Heart left ventricle (tissue), 16 donors: Measurements from ENCODE around the gene FAM20C. TPM values are rescaled to one million over a fixed set of nuclear protein-coding genes. Genes with fewer than 3 reads are reported as not detected.

ENCODE experiments used
- ATAC-seq, 4 donors: fragments of 200-7000 bp; cut with Tn5 transposase; one replicate each; pipeline ENCODE4 v1.9.1; 2020 to 2022; ENCODE audit warnings: moderate library complexity in 4 of 4, mild to moderate bottlenecking in 3 of 4, moderate number of reproducible peaks in 1 of 4
- DNase-seq, 5 donors: peaks; one replicate each; pipeline ENCODE4 v3.0.0-alpha.2; 2020
- H3K27ac ChIP-seq, 12 donors: fragments of 200-600 bp; sonication (generic) in 4 of 12; one replicate each; pipeline versions ENCODE4 v1.5.0 to v1.8.0; 2016 to 2022; ENCODE audit warnings: mild to moderate bottlenecking in 2 of 12
- H3K27me3 ChIP-seq, 9 donors: fragments of 200-600 bp; sonication (generic) in 2 of 9; one replicate each; pipeline versions ENCODE4 v1.5.1 to v1.8.0; 2016 to 2022; ENCODE audit warnings: mild to moderate bottlenecking in 3 of 9
- H3K36me3 ChIP-seq, 9 donors: fragments of 200-600 bp; sonication (generic) in 2 of 9; one replicate each; pipeline versions ENCODE4 v1.5.0 to v1.8.0; 2018 to 2022; ENCODE audit warnings: mild to moderate bottlenecking in 2 of 9
- H3K4me1 ChIP-seq, 12 donors: fragments of 200-600 bp; sonication (generic) in 4 of 12; one replicate each; pipeline versions ENCODE4 v1.5.0 to v1.8.0; 2016 to 2022; ENCODE audit warnings: mild to moderate bottlenecking in 3 of 12
- H3K4me3 ChIP-seq, 12 donors: fragments of 200-600 bp; sonication (generic) in 4 of 12; one replicate each; pipeline versions ENCODE4 v1.5.0 to v1.8.0; 2017 to 2022; ENCODE audit warnings: mild to moderate bottlenecking in 9 of 12, moderate library complexity in 4 of 12
- H3K9me3 ChIP-seq, 12 donors: fragments of 200-600 bp; sonication (generic) in 4 of 12; one replicate each; pipeline versions ENCODE4 v1.5.0 to v1.8.0; 2016 to 2022; ENCODE audit warnings: mild to moderate bottlenecking in 1 of 12
- POLR2A ChIP-seq, 2 donors: fragments of 450-650 bp; IDR thresholded peaks; one replicate each; pipeline ENCODE4 v1.6.1; 2017; ENCODE audit warnings: antibody characterized with exemption in 2 of 2, mild to moderate bottlenecking in 2 of 2, moderate library complexity in 2 of 2
- WGBS, 4 donors: extraction: QIAGEN DNeasy Blood & Tissue Kit in 2 of 4; methylation state at CpG; one replicate each; pipeline versions ENCODE4 v1.1.5 to v1.1.7; 2013 to 2018; 5-methylcytosine and 5-hydroxymethylcytosine counted together
- intact Hi-C, 10 donors: fragments of 100-400 bp; cut with DNase I; formaldehyde crosslinking; loops; one replicate each; pipeline versions ENCODE4 v1.11.1 to v1.14.2; 2022
- polyA plus RNA-seq, 2 donors: library from polyadenylated mRNA; stranded (reverse); fragments of 200-250 nt; gene quantifications; one replicate each; pipeline ENCODE4 v1.2.3, GENCODE V29; 2013
- total RNA-seq, 9 donors: library from RNA; depleted of rRNA in 2 of 9; stranded (reverse); fragments of >200 nt in 2 of 9; fragmentation: NEBNext Ultra II Directional in 3 of 9; extraction: Animal tissue kit (Norgen Biotek cat#: 25700) in 3 of 9; gene quantifications; one replicate each; pipeline versions ENCODE4 v1.1.0 to v1.2.4, GENCODE V29; 2016 to 2023
- TF ChIP-seq, protein P1 (sequence below), 12 donors: fragments of 200-600 bp; sonication (generic) in 4 of 12; IDR thresholded peaks; one replicate each; pipeline versions ENCODE4 v1.5.0 to v1.8.0; 2018 to 2022; ENCODE audit warnings: antibody characterized with exemption in 12 of 12, mild to moderate bottlenecking in 5 of 12
- donor health status: ischemic (EF 13 %, LVEDD 7.1; RV severe dilation, severe dysfunction).
- donor health status: healthy with polysubstance abuse.
- donor health status: DM: no; HTN: yes; CAD: no.
- donor health status: DM: no; HTN: no; CAD: no.
- donor health status: ischemic (EF 25% LVEDD 6.9; RV normal size, moderate dysfunction).
- donor health status: ischemic (EF 25% LVEDD 5.7; RV mildly dilated, moderate dysfunction).
- donor health status: healthy.
- donor health status: DM: yes; HTN: yes; CAD: no.
- donor health status: ischemic (EF 35%, LVEDD 5.7; RV mildly dilated, moderate dysfunction).
- donor health status: nonischemic (EF 11% LVEDD 7.7; RV severe dilation, severe dysfunction).
- donor health status: DM: yes; HTN: yes; CAD: no.
- donor health status: PGD.
- donor health status: ischemic (EF 29% LVEDD 5.4; RV normal size, mild dysfunction).
- donor health status: nonischemic (EF 23%, LVEDD 6.1; RV moderate dilation, normal function).

Gene FAM20C
- total and polyA plus RNA-seq, 11 donors = 11.1 to 52.0 (median 21.0) TPM

DNA sequence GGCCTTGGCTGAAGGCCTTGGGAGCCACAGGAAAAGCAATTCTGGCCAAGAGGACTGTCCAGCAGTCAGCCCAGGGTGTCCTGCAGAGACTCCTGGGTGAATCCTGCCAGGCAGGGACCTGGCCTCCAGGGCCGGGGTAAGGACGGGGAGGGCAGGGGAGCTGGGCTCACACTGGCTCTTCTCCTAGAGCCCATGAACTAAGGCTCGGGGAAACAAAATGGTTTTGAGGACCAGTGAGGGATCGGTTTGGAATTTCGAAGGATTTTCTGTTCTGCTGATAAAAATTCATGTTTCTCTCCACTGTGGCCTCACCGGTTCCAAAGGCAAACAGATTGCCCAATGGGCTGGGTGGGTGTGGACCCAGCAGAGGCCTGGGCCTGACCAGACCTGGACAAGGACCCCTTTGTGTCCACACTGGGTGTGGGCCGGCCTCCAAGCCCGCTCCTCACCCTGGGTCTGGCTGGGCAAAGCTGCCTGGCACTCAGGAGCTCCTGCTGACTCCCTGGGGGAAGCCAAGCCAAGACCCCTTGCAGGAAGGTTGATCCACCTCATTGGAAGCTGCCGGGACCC is 27.3 kb downstream of the FAM20C start:
- ATAC-seq (peak in 1 of 4 donors; percentile 6), DNase-seq (peak in 1 of 5 donors; percentile 30)
- TF ChIP-seq, protein P1, sequence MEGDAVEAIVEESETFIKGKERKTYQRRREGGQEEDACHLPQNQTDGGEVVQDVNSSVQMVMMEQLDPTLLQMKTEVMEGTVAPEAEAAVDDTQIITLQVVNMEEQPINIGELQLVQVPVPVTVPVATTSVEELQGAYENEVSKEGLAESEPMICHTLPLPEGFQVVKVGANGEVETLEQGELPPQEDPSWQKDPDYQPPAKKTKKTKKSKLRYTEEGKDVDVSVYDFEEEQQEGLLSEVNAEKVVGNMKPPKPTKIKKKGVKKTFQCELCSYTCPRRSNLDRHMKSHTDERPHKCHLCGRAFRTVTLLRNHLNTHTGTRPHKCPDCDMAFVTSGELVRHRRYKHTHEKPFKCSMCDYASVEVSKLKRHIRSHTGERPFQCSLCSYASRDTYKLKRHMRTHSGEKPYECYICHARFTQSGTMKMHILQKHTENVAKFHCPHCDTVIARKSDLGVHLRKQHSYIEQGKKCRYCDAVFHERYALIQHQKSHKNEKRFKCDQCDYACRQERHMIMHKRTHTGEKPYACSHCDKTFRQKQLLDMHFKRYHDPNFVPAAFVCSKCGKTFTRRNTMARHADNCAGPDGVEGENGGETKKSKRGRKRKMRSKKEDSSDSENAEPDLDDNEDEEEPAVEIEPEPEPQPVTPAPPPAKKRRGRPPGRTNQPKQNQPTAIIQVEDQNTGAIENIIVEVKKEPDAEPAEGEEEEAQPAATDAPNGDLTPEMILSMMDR (IDR thresholded peaks at IDR 0.05) = no peak
- no peak for TF ChIP-seq POLR2A (IDR thresholded peaks at IDR 0.05)
- 90 to 92% (median 90%) methylated on average over 8 to 9 of the region's 9 CpGs for WGBS, 4 donors
- H3K9me3 ChIP-seq = no peaks in the 10 kb centered on the region
- peak overlapping the region in 1 of 12 donors; percentile 38 for H3K27ac ChIP-seq
- H3K4me1 ChIP-seq = peaks cover 0 to 23% (median 2%) of the 10 kb centered on the region in 12 donors
- H3K27me3 ChIP-seq = no peaks in the 10 kb centered on the region
- H3K36me3 ChIP-seq = peaks cover 0 to 21% (median 2%) of the 10 kb centered on the region in 9 donors
- intact Hi-C loops = no loop called here
- H3K4me3 ChIP-seq = no peak overlapping the region

DNA sequence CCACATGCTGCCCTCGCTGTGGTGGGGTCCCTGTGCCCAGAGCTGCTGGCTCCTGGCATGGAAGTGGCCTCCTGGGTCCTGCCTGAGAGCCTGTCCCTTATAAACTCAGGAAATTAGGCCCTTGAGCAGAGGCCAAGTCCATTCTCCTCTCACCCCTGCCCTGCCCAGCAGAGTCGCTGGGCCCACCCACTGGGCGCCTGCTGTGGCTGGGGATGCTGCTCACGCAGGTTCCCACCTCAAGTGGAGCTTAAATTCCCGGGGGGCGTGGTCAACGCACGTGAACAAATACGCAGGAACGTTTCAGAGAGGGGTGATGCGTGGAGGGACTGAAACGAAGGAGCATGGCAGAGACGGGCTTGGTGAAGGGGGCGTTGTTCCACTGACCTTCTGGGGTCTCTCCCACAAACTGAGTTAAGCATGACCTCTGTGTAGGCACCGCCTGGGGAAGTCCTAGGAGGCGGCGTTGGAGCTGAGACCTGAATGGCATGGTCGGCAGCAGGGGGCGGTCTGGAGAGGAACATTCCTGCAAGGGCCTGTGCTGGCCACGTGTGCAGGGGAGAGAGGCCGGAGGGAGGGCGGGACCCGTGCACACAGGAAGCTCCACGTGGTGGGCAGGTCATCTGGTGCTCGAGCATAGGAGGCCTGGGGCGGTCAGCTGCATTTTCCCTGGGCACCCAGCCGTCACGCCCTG is 27.9 kb downstream of the FAM20C start:
- Histone ChIP-seq H3K36me3 (peaks cover 0 to 18% (median 0%) of the 10 kb centered on the region in 9 donors), H3K4me1 (peaks cover 0 to 19% (median 0%) of the 10 kb centered on the region in 12 donors), H3K9me3 (no peaks in the 10 kb centered on the region), H3K27me3 (no peaks in the 10 kb centered on the region), H3K27ac (peak overlapping the region in 1 of 12 donors; percentile 36), H3K4me3 (no peak overlapping the region)
- ATAC-seq (no peak), DNase-seq (peak in 1 of 5 donors; percentile 24)
- 67 to 74% (median 70%) methylated on average over 26 to 28 of the region's 28 CpGs for WGBS, 4 donors
- TF ChIP-seq, protein P1 (IDR thresholded peaks at IDR 0.05) = no peak
- TF ChIP-seq POLR2A (IDR thresholded peaks at IDR 0.05) = no peak
- intact Hi-C loops = no loop called here

DNA sequence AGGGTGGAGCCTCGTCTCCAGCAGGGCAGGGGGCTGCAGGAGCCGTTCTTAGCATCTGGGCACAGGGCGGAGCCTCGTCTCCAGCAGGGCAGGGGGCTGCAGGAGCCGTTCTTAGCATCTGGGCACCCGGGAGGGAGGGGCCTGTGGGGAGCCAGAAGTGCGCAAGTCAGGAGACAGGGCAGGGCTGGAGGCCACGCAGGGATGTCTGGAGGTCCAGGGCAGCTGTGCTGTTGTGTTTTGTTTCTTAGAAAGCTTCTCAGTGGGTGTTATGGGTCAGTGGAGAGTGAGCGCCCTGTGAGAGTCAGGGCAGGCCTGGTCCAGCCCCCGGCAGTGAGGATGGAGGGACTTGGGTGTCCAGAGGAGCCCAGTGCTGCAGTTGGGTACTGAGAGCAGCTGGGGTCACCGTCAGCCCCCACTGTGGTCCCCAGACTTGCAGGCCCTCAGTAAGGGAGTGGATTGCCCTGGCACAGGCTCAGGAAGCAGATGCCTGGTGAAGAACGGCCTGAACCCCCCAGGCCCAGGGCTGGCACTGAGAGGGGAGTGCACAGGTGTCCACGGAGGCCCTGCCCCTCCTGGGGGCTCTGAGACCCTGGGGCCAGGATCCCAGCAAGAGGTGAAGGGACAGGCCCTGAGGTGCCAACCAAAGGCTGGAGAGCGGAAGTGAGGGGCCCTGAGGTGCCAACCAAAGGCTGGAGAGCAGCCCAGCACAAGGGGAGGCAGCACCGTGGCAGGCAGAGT is 29.8 kb downstream of the FAM20C start:
- ATAC-seq = peak in 1 of 4 donors; percentile 8
- Histone ChIP-seq H3K4me1 (peaks cover 0 to 16% (median 0%) of the 10 kb centered on the region in 12 donors), H3K27me3 (no peaks in the 10 kb centered on the region), H3K9me3 (no peaks in the 10 kb centered on the region), H3K4me3 (no peak overlapping the region), H3K27ac (no peak overlapping the region), H3K36me3 (peaks cover 0 to 21% (median 0%) of the 10 kb centered on the region in 9 donors)
- intact Hi-C loops = no loop called here
- peak in 1 of 5 donors; percentile 14 for DNase-seq
- 77 to 81% (median 81%) methylated on average over 12 to 15 of the region's 15 CpGs for WGBS, 4 donors
- TF ChIP-seq POLR2A (IDR thresholded peaks at IDR 0.05) = no peak
- TF ChIP-seq, protein P1 (IDR thresholded peaks at IDR 0.05) = no peak

DNA sequence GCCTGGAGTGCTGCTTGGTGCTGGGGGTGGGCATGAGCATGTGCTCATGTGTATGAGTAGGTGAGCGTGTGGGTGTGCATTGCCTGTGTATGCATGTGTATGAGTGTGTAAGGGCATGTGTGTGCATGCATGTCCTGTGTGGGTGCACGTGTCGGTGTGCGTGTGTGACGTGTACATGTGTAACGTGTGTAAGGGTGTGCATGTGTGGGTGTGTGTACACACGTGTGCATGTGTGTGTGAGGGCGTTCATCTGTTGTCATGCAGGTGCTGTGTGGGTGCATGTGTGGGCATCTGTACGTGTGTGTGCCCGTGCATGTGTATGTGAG is 30.3 kb downstream of the FAM20C start:
- intact Hi-C loops = no loop called here

More for the DNA sequence above, 30.3 kb downstream of the FAM20C start:
- WGBS, 4 donors = 84 to 88% (median 87%) methylated on average over 10 of the region's 10 CpGs
- H3K27ac ChIP-seq = no peak overlapping the region
- H3K4me3 ChIP-seq = no peak overlapping the region
- DNase-seq (no peak), ATAC-seq (peak in 1 of 4 donors; percentile 38)
- peaks cover 0 to 21% (median 0%) of the 10 kb centered on the region in 9 donors for H3K36me3 ChIP-seq
- H3K4me1 ChIP-seq = peaks cover 0 to 11% (median 0%) of the 10 kb centered on the region in 12 donors
- no peaks in the 10 kb centered on the region for H3K9me3 ChIP-seq
- H3K27me3 ChIP-seq = no peaks in the 10 kb centered on the region
- TF ChIP-seq, protein P1 (IDR thresholded peaks at IDR 0.05) = no peak
- no peak for TF ChIP-seq POLR2A (IDR thresholded peaks at IDR 0.05)
